Measurements from ENCODE around the gene RIPK4.
A peak's percentile ranks its signal among the peaks of the same experiment; 100 is the strongest.

DNA sequence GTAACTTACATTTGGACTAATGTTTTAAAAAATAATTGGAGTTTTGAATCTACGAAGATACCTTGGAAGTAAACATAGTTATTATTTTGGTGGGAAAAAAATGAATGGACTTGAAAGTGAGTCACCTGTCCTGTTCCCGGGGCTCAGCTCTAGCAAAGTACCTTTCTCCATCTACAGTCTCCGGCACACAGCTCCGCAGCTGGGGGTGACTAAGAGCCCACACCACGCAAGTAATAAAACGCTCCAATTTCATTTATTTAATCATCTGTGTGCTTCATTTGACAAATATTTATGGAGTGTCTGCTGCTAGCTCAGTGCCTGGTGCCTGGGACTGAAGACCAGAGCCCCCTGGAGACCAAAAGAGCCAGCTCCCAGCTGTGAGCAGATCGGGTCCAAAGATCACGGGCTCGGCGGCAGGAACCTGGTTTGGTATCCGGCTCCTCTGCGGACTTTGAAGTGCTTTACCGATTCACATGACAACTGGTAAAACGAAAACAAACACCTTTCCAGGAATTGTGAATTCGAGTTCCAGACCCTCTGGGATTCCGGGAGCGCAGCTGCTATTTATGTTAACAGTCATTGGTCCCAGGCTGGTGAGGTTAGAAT lies 1.7 kb upstream of the RIPK4 start:
- TF ChIP-seq, protein P1, sequence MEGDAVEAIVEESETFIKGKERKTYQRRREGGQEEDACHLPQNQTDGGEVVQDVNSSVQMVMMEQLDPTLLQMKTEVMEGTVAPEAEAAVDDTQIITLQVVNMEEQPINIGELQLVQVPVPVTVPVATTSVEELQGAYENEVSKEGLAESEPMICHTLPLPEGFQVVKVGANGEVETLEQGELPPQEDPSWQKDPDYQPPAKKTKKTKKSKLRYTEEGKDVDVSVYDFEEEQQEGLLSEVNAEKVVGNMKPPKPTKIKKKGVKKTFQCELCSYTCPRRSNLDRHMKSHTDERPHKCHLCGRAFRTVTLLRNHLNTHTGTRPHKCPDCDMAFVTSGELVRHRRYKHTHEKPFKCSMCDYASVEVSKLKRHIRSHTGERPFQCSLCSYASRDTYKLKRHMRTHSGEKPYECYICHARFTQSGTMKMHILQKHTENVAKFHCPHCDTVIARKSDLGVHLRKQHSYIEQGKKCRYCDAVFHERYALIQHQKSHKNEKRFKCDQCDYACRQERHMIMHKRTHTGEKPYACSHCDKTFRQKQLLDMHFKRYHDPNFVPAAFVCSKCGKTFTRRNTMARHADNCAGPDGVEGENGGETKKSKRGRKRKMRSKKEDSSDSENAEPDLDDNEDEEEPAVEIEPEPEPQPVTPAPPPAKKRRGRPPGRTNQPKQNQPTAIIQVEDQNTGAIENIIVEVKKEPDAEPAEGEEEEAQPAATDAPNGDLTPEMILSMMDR (IDR thresholded peaks at IDR 0.05), result peak in 1 of 2 donors; percentile 10
- TF ChIP-seq POLR2A (IDR thresholded peaks at IDR 0.05), result no peak
- TF ChIP-seq EP300 (IDR thresholded peaks at IDR 0.05), result no peak
- TF ChIP-seq POLR2AphosphoS5 (IDR thresholded peaks at IDR 0.05), result no peak

Measured in suprapubic skin (tissue), 4 donors.